CD14-positive monocyte (primary cell): Measurements from ENCODE around the gene PCCA. TPM values are rescaled to one million over a fixed set of nuclear protein-coding genes. Genes with fewer than 3 reads are reported as not detected.

ENCODE experiments used
- DNase-seq, 3 donors: peaks; one replicate each; pipeline ENCODE4 v3.0.0-alpha.2; 2011 to 2022
- H2AFZ ChIP-seq: 2 replicates; pipeline ENCODE4 v1.6.0; 2012; ENCODE audit warnings: mild to moderate bottlenecking, low read depth, low read length, inconsistent platforms; ENCODE audit not compliant: insufficient read depth, poor library complexity, severe bottlenecking
- H3K27ac ChIP-seq, 2 donors: 1 replicate in 1 of 2; 2 replicates in 1 of 2; pipeline ENCODE4 v1.5.1; 2012 to 2013; ENCODE audit warnings: low read length in 2 of 2, control low read depth in 1 of 2, inconsistent platforms in 1 of 2, low read depth in 1 of 2, mild to moderate bottlenecking in 1 of 2
- H3K27me3 ChIP-seq, 2 donors: one replicate each; pipeline versions ENCODE4 v1.6.0 to v1.6.1; 2011 to 2013; ENCODE audit warnings: low read length in 2 of 2; ENCODE audit not compliant: control insufficient read depth in 2 of 2, insufficient read depth in 2 of 2
- H3K36me3 ChIP-seq, 2 donors: replicated peaks in 1 of 2; 1 replicate in 1 of 2; 2 replicates in 1 of 2; pipeline versions ENCODE4 v1.5.1 to v1.6.1; 2012 to 2013; ENCODE audit warnings: low read length in 2 of 2, control low read depth in 1 of 2, inconsistent platforms in 1 of 2, mild to moderate bottlenecking in 1 of 2; ENCODE audit not compliant: insufficient read depth in 2 of 2, control insufficient read depth in 1 of 2
- H3K4me1 ChIP-seq, 2 donors: 1 replicate in 1 of 2; 2 replicates in 1 of 2; pipeline versions ENCODE4 v1.5.1 to v1.6.1; 2012 to 2013; ENCODE audit warnings: low read length in 2 of 2, control low read depth in 1 of 2, inconsistent platforms in 1 of 2, mild to moderate bottlenecking in 1 of 2, moderate library complexity in 1 of 2; ENCODE audit not compliant: insufficient read depth in 2 of 2, control insufficient read depth in 1 of 2
- H3K4me2 ChIP-seq: replicated peaks from 2 replicates; pipeline ENCODE3; 2012; ENCODE audit warnings: low read length, moderate library complexity, mild to moderate bottlenecking; ENCODE audit not compliant: poor library complexity, severe bottlenecking; ENCODE audit errors: extremely low read depth
- H3K4me3 ChIP-seq, 3 experiments: fragments of 200-600 bp in 1 of 3; sonication (generic) in 1 of 3; replicated peaks in 1 of 3; 1 replicate in 2 of 3; 2 replicates in 1 of 3; pipeline ENCODE4 v1.5.1; 2011 to 2013; ENCODE audit warnings: low read length in 3 of 3, mild to moderate bottlenecking in 3 of 3, control low read depth in 2 of 3, low read depth in 2 of 3, inconsistent platforms in 1 of 3, moderate library complexity in 1 of 3
- H3K79me2 ChIP-seq: 2 replicates; pipeline ENCODE4 v1.6.0; 2012; ENCODE audit warnings: mild to moderate bottlenecking, control low read depth, inconsistent platforms, low read length, moderate library complexity; ENCODE audit not compliant: insufficient read depth
- H3K9ac ChIP-seq: 2 replicates; pipeline ENCODE4 v1.6.0; 2017; ENCODE audit warnings: low read length, mild to moderate bottlenecking; ENCODE audit not compliant: insufficient read depth, poor library complexity, severe bottlenecking
- H3K9me3 ChIP-seq, 2 donors: replicated peaks in 1 of 2; 1 replicate in 1 of 2; 2 replicates in 1 of 2; pipeline versions ENCODE4 v1.5.1 to v1.6.1; 2012 to 2013; ENCODE audit warnings: low read length in 2 of 2, control low read depth in 1 of 2; ENCODE audit not compliant: control insufficient read depth in 1 of 2, insufficient read depth in 1 of 2
- H4K20me1 ChIP-seq: 2 replicates; pipeline ENCODE4 v1.6.0; 2012; ENCODE audit warnings: mild to moderate bottlenecking, low read length, control low read depth, moderate library complexity; ENCODE audit not compliant: insufficient read depth
- H3K27ac Mint-ChIP-seq, 7 donors: one replicate each; pipeline ENCODE4 v1.8.0; 2020; ENCODE audit warnings: mild to moderate bottlenecking in 7 of 7, mixed read lengths in 7 of 7, moderate library complexity in 6 of 7, inconsistent platforms in 2 of 7
- H3K27me3 Mint-ChIP-seq, 3 donors: one replicate each; pipeline ENCODE4 v1.8.0; 2021 to 2022; ENCODE audit warnings: low read depth in 3 of 3, mild to moderate bottlenecking in 3 of 3, mixed read lengths in 3 of 3, moderate library complexity in 3 of 3, inconsistent platforms in 1 of 3
- H3K36me3 Mint-ChIP-seq, 2 donors: one replicate each; pipeline ENCODE4 v1.8.0; 2020; ENCODE audit warnings: mixed read lengths in 2 of 2, inconsistent platforms in 1 of 2, mild to moderate bottlenecking in 1 of 2
- H3K4me1 Mint-ChIP-seq: one replicate; pipeline ENCODE4 v1.8.0; 2020; ENCODE audit warnings: mild to moderate bottlenecking, mixed read lengths
- H3K4me3 Mint-ChIP-seq, 2 donors: one replicate each; pipeline ENCODE4 v1.8.0; 2020; ENCODE audit warnings: mild to moderate bottlenecking in 2 of 2, mixed read lengths in 2 of 2, moderate library complexity in 1 of 2
- H3K9me3 Mint-ChIP-seq, 7 donors: one replicate each; pipeline ENCODE4 v1.8.0; 2020 to 2022; ENCODE audit warnings: mixed read lengths in 7 of 7, mild to moderate bottlenecking in 6 of 7, moderate library complexity in 6 of 7, inconsistent platforms in 2 of 7
- CTCF ChIP-seq: fragments of 200-600 bp; IDR thresholded peaks from one replicate; pipeline ENCODE4 v1.8.0; 2022; ENCODE audit warnings: antibody characterized with exemption, mild to moderate bottlenecking
- WGBS: methylation state at CpG from one replicate; pipeline ENCODE4 v1.1.5; 2013; ENCODE audit warnings: missing lambda C conversion rate; ENCODE audit not compliant: insufficient coverage; 5-methylcytosine and 5-hydroxymethylcytosine counted together
- intact Hi-C, 2 donors: fragments of 100-400 bp; cut with micrococcal nuclease; formaldehyde crosslinking; loops; one replicate each; pipeline versions ENCODE4 v1.15.0 to v1.15.1; 2023
- polyA plus RNA-seq, 3 donors: library from polyadenylated mRNA; depleted of rRNA in 1 of 3; unstranded in 2 of 3; stranded (reverse) in 1 of 3; fragments of 300-500 nt in 2 of 3; fragments of >200 nt in 1 of 3; fragmentation: Illumina TruSeq in 2 of 3; gene quantifications; 1 replicate in 2 of 3; 2 replicates in 1 of 3; pipeline ENCODE4 v1.2.3, GENCODE V29; 2012 to 2021

The PCCA gene
- polyA plus RNA-seq, 3 donors, result 4.4 to 13.5 (median 11.9) TPM

GRCh38 chr13:100537486-100537885 lies 448.6 kb downstream of the PCCA start:
- H3K79me2 ChIP-seq, result no peaks in the 10 kb centered on the region
- no peak overlapping the region for H3K4me2 ChIP-seq
- WGBS, result 95% methylated on average over 9 of the region's 9 CpGs
- Mint-ChIP-seq H3K4me3 (no peak overlapping the region), H3K9me3 (peaks cover 0 to 6% (median 0%) of the 10 kb centered on the region in 7 donors), H3K36me3 (peaks cover 3% of the 10 kb centered on the region in 2 donors), H3K27me3 (peaks cover 0 to 6% (median 0%) of the 10 kb centered on the region in 3 donors), H3K27ac (peak overlapping the region in 1 of 7 donors; percentile 25), H3K4me1 (peaks cover 1% of the 10 kb centered on the region)
- no peaks in the 10 kb centered on the region for H4K20me1 ChIP-seq
- H2AFZ ChIP-seq, result no peak overlapping the region
- H3K9me3 ChIP-seq, result peaks cover 0 to 8% of the 10 kb centered on the region in 2 donors
- H3K27ac ChIP-seq, result no peak overlapping the region
- no peak overlapping the region for H3K9ac ChIP-seq
- no peak for DNase-seq
- no peaks in the 10 kb centered on the region for H3K27me3 ChIP-seq
- no peaks in the 10 kb centered on the region for H3K36me3 ChIP-seq
- H3K4me3 ChIP-seq, result no peak overlapping the region
- intact Hi-C loops, result no loop called here
- TF ChIP-seq CTCF, result no peak
- H3K4me1 ChIP-seq, result peaks cover 2 to 3% of the 10 kb centered on the region in 2 donors

- no CpG with 5 or more reads among the region's 5 CpGs for WGBS
- H4K20me1 ChIP-seq, result no peaks in the 10 kb centered on the region
- H3K27ac ChIP-seq, result no peak overlapping the region
- H3K9me3 ChIP-seq, result peaks cover 0 to 2% of the 10 kb centered on the region in 2 donors
- Mint-ChIP-seq H3K27me3 (peaks cover 0 to 6% (median 0%) of the 10 kb centered on the region in 3 donors), H3K27ac (no peak overlapping the region), H3K36me3 (peaks cover 3% of the 10 kb centered on the region in 2 donors), H3K4me1 (peaks cover 6% of the 10 kb centered on the region), H3K9me3 (peaks cover 0 to 3% (median 0%) of the 10 kb centered on the region in 7 donors), H3K4me3 (no peak overlapping the region)
- no peak overlapping the region for H3K4me3 ChIP-seq
- intact Hi-C loops, result no loop called here
- no peak overlapping the region for H2AFZ ChIP-seq
- DNase-seq, result no peak
- H3K9ac ChIP-seq, result no peak overlapping the region
- H3K27me3 ChIP-seq, result no peaks in the 10 kb centered on the region
- no peaks in the 10 kb centered on the region for H3K79me2 ChIP-seq
- H3K36me3 ChIP-seq, result no peaks in the 10 kb centered on the region
- H3K4me1 ChIP-seq, result peaks cover 4 to 5% of the 10 kb centered on the region in 2 donors
- H3K4me2 ChIP-seq, result no peak overlapping the region
- no peak for TF ChIP-seq CTCF
Observed at GRCh38 chr13:100537951-100538462, 449.1 kb downstream of the PCCA start.
